Measurements from ENCODE around the gene PAPOLA. TPM values are rescaled to one million over a fixed set of nuclear protein-coding genes. Genes with fewer than 3 reads are reported as not detected.

The PAPOLA gene
- total and polyA plus RNA-seq, 4 experiments from 2014 or later: 74.3 to 244 (median 157) TPM

DNA sequence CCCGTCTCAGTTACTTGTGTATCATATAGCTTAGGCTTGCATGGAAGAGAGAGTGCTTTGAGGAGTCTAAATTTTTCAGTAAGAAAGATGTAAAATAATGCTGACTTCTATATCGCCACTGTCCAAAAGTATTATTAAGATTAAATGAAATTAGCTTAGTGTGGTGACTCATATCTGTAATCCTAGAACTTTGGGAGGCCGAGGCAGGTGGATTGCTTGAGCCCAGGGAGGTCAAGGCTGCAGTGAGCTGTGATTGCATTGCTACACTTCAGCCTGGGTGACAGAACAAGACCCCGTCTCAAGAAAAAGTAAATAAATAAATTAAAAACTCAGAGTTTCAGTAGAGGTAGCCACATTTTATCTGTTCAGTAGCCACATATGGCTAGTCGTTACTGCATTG is 23.3 kb downstream of the PAPOLA start:
- Histone ChIP-seq H3K27me3 (ENCODE audit: insufficient read depth, low read length) (no peaks in the 10 kb centered on the region), H3K9me3 (ENCODE audit: control insufficient read depth in 1 of 2, low read length in 2 of 2) (no peaks in the 10 kb centered on the region), H3K27ac (ENCODE audit: low read depth, low read length) (no peak overlapping the region), H3K4me1 (ENCODE audit: insufficient read depth, low read length) (no peaks in the 10 kb centered on the region), H3K4me3 (ENCODE audit: low read length in 2 of 2) (no peak overlapping the region), H3K36me3 (ENCODE audit: insufficient read depth, low read length) (peaks cover 38% of the 10 kb centered on the region)
- H3K36me3 Mint-ChIP-seq: peaks cover 27 to 69% of the 10 kb centered on the region in 2 donors
- intact Hi-C loops (cut with micrococcal nuclease): no loop called here
- no peaks in the 10 kb centered on the region for H3K27me3 Mint-ChIP-seq
- peak overlapping the region in 1 of 7 donors; percentile 8 for H3K27ac Mint-ChIP-seq
- POLR2A ChIA-PET (ENCODE audit: partially characterized antibody): no interaction called here
- no peaks in the 10 kb centered on the region for H3K9me3 Mint-ChIP-seq
- H3K4me3 Mint-ChIP-seq: no peak overlapping the region
- H3K4me1 Mint-ChIP-seq: peaks cover 0 to 7% (median 4%) of the 10 kb centered on the region in 4 donors
- CTCF ChIA-PET (ENCODE audit: partially characterized antibody): interaction anchor here (1.1 to 1.4 kb wide), 2 partner anchors 11 to 18 kb away, joined by 3 to 4 read pairs; no protein-coding TSS in a partner anchor
- no peak for DNase-seq

DNA sequence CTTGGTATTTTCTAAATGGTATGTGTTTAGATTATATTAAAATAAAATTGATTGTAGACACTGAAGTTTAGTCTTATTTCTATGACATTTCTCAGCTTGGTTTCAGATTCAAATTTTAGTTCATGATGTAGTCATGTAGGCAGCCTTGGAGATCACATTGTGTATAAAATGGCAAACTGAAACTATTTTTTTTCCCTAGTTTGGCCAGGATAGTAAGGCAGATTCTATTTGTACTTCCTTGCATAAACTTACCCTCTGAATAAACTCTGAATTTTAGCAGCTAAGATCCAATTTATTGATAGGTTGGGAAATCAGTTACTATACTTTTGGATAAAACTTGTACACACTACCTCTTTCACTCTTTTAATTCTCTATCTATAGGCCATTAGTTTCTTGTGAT is 30.4 kb downstream of the PAPOLA start:
- Histone ChIP-seq H3K9me3 (ENCODE audit: control insufficient read depth in 1 of 2, low read length in 2 of 2) (no peaks in the 10 kb centered on the region), H3K27ac (ENCODE audit: low read depth, low read length) (no peak overlapping the region), H3K4me3 (ENCODE audit: low read length in 2 of 2) (no peak overlapping the region), H3K4me1 (ENCODE audit: insufficient read depth, low read length) (no peaks in the 10 kb centered on the region), H3K27me3 (ENCODE audit: insufficient read depth, low read length) (no peaks in the 10 kb centered on the region), H3K36me3 (ENCODE audit: insufficient read depth, low read length) (peaks cover 18% of the 10 kb centered on the region)
- Mint-ChIP-seq H3K9me3 (no peaks in the 10 kb centered on the region), H3K36me3 (peaks cover 25 to 62% of the 10 kb centered on the region in 2 donors), H3K4me3 (no peak overlapping the region), H3K27ac (peak overlapping the region in 1 of 7 donors; percentile 38), H3K27me3 (no peaks in the 10 kb centered on the region), H3K4me1 (peaks cover 0 to 3% (median 1%) of the 10 kb centered on the region in 4 donors)
- ChIA-PET POLR2A (ENCODE audit: partially characterized antibody) (no interaction called here), CTCF (ENCODE audit: partially characterized antibody) (no interaction called here)
- intact Hi-C loops (cut with micrococcal nuclease): no loop called here
- DNase-seq: no peak

GRCh38 chr14:96536807-96537206 is 34.6 kb downstream of the PAPOLA start:
- intact Hi-C loops (cut with micrococcal nuclease): no loop called here
- Histone ChIP-seq H3K27me3 (ENCODE audit: insufficient read depth, low read length) (no peaks in the 10 kb centered on the region), H3K4me1 (ENCODE audit: insufficient read depth, low read length) (no peaks in the 10 kb centered on the region), H3K4me3 (ENCODE audit: low read length in 2 of 2) (no peak overlapping the region), H3K27ac (ENCODE audit: low read depth, low read length) (no peak overlapping the region), H3K9me3 (ENCODE audit: control insufficient read depth in 1 of 2, low read length in 2 of 2) (no peaks in the 10 kb centered on the region), H3K36me3 (ENCODE audit: insufficient read depth, low read length) (peaks cover 11% of the 10 kb centered on the region)
- Mint-ChIP-seq H3K27me3 (no peaks in the 10 kb centered on the region), H3K9me3 (no peaks in the 10 kb centered on the region), H3K27ac (peak overlapping the region in 2 of 7 donors; percentile 19 to 57), H3K4me1 (peaks cover 0 to 6% (median 1%) of the 10 kb centered on the region in 4 donors), H3K36me3 (peaks cover 25 to 38% of the 10 kb centered on the region in 2 donors), H3K4me3 (no peak overlapping the region)
- DNase-seq: no peak
- POLR2A ChIA-PET (ENCODE audit: partially characterized antibody): no interaction called here
- CTCF ChIA-PET (ENCODE audit: partially characterized antibody): interaction anchor here (1.3 kb wide), 1 partner anchor 11 kb away, joined by 4 read pairs; no protein-coding TSS in a partner anchor

DNA sequence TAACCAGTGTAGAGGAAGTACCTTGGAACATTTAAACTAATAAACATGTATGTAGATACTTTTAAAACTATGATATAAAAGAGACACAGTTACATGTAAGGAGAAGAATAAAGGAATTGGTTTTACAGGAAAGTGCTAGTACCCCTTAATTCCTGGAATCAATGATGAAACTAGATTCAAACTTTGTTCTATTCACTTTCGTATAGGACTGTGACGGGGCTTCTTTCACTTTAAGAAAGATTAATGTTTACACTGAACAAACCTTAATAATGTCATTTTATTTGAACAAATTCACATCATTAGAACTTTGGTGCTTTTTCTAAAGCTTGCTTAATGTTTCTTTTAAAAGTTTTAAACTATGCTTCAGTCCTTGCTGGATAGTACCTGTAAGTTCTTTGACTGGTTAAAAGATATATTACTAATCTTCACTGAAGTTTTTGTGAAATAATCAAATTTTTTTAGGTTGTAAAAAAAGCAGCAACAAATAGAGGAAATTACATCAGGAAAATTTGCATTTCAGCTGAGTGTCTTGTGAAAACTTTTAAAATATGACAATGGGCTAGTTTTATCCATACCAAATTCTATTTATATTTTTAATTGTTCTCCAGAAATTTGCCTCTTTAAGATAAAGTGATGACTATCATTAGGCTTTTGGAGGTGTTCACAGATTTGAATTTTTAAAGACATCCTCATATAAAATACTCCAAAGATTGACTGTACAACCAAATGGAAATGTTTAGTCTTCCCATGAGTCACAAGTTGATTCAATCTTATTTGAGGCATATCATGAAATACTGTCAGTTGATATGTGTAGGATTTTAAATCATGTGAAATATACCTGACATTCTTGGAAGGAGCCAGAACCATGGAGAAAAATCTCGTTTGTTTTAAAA is 36.2 kb downstream of the PAPOLA start:
- Histone ChIP-seq H3K27me3 (ENCODE audit: insufficient read depth, low read length) (no peaks in the 10 kb centered on the region), H3K4me3 (ENCODE audit: low read length in 2 of 2) (no peak overlapping the region), H3K9me3 (ENCODE audit: control insufficient read depth in 1 of 2, low read length in 2 of 2) (no peaks in the 10 kb centered on the region), H3K36me3 (ENCODE audit: insufficient read depth, low read length) (peaks cover 16% of the 10 kb centered on the region), H3K27ac (ENCODE audit: low read depth, low read length) (no peak overlapping the region), H3K4me1 (ENCODE audit: insufficient read depth, low read length) (no peaks in the 10 kb centered on the region)
- intact Hi-C loops (cut with micrococcal nuclease): no loop called here
- Mint-ChIP-seq H3K4me3 (no peak overlapping the region), H3K9me3 (no peaks in the 10 kb centered on the region), H3K4me1 (peaks cover 0 to 4% (median 1%) of the 10 kb centered on the region in 4 donors), H3K27ac (no peak overlapping the region), H3K27me3 (no peaks in the 10 kb centered on the region), H3K36me3 (peaks cover 17 to 34% of the 10 kb centered on the region in 2 donors)
- POLR2A ChIA-PET (ENCODE audit: partially characterized antibody): no interaction called here
- CTCF ChIA-PET (ENCODE audit: partially characterized antibody): no interaction called here
- no peak for DNase-seq

DNA sequence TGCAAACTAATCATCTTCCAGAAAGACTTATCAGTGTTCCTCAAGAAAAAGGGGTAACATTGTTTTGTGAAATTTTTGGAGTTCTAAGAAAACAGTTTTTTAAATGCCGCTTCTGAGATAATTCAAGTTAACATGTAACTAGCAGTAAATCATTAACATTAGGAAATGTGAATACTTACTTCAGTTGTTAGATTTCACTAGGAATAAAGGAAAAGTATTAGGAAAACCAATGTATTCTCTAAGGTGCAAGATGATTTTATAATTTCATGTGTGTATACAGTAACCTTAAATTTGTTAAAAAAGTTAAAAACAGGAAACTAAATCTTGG is 36.8 kb downstream of the PAPOLA start:
- Histone ChIP-seq H3K36me3 (ENCODE audit: insufficient read depth, low read length) (peaks cover 13% of the 10 kb centered on the region), H3K9me3 (ENCODE audit: control insufficient read depth in 1 of 2, low read length in 2 of 2) (no peaks in the 10 kb centered on the region), H3K27ac (ENCODE audit: low read depth, low read length) (no peak overlapping the region), H3K4me1 (ENCODE audit: insufficient read depth, low read length) (no peaks in the 10 kb centered on the region), H3K27me3 (ENCODE audit: insufficient read depth, low read length) (no peaks in the 10 kb centered on the region), H3K4me3 (ENCODE audit: low read length in 2 of 2) (no peak overlapping the region)
- no peaks in the 10 kb centered on the region for H3K9me3 Mint-ChIP-seq
- intact Hi-C loops (cut with micrococcal nuclease): no loop called here
- no peaks in the 10 kb centered on the region for H3K27me3 Mint-ChIP-seq
- H3K4me1 Mint-ChIP-seq: peaks cover 0 to 6% (median 1%) of the 10 kb centered on the region in 4 donors
- peaks cover 16 to 32% of the 10 kb centered on the region in 2 donors for H3K36me3 Mint-ChIP-seq
- POLR2A ChIA-PET (ENCODE audit: partially characterized antibody): no interaction called here
- CTCF ChIA-PET (ENCODE audit: partially characterized antibody): no interaction called here
- H3K4me3 Mint-ChIP-seq: no peak overlapping the region
- no peak for DNase-seq
- no peak overlapping the region for H3K27ac Mint-ChIP-seq

GRCh38 chr14:96554315-96554910 is 52.2 kb downstream of the PAPOLA start:
- Mint-ChIP-seq H3K27me3 (no peaks in the 10 kb centered on the region), H3K27ac (peak overlapping the region in 1 of 7 donors; percentile 86), H3K9me3 (no peaks in the 10 kb centered on the region), H3K4me3 (no peak overlapping the region), H3K4me1 (peaks cover 0 to 12% (median 5%) of the 10 kb centered on the region in 4 donors), H3K36me3 (peaks cover 41 to 58% of the 10 kb centered on the region in 2 donors)
- H3K27me3 ChIP-seq (ENCODE audit: insufficient read depth, low read length): no peaks in the 10 kb centered on the region
- H3K4me1 ChIP-seq (ENCODE audit: insufficient read depth, low read length): no peaks in the 10 kb centered on the region
- peaks cover 41% of the 10 kb centered on the region for H3K36me3 ChIP-seq (ENCODE audit: insufficient read depth, low read length)
- ChIA-PET CTCF (ENCODE audit: partially characterized antibody) (no interaction called here), POLR2A (ENCODE audit: partially characterized antibody) (no interaction called here)
- DNase-seq: no peak
- intact Hi-C loops (cut with micrococcal nuclease): no loop called here
- H3K9me3 ChIP-seq (ENCODE audit: control insufficient read depth in 1 of 2, low read length in 2 of 2): no peaks in the 10 kb centered on the region
- H3K27ac ChIP-seq (ENCODE audit: low read depth, low read length): no peak overlapping the region
- H3K4me3 ChIP-seq (ENCODE audit: low read length in 2 of 2): no peak overlapping the region

DNA sequence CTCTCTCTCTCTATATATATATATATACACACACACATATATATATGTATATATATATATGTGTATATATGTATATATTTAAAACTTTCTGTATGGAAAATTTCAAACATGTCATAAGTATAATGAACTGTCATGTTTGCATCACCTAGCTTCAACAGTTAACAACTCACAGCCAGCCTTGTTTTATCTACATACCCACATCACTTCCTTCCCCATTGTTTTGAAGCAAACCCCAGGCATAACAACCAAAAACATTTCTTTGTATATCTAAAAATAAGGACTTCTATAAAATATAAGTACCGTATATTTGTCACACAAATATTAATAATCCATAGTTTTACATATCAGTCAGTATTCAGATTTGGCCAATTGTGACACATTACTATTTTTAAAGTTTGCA is 57.4 kb downstream of the PAPOLA start:
- Mint-ChIP-seq H3K4me3 (no peak overlapping the region), H3K4me1 (peaks cover 0 to 6% (median 4%) of the 10 kb centered on the region in 4 donors), H3K36me3 (peaks cover 44 to 53% of the 10 kb centered on the region in 2 donors), H3K27me3 (no peaks in the 10 kb centered on the region), H3K27ac (no peak overlapping the region), H3K9me3 (no peaks in the 10 kb centered on the region)
- DNase-seq: no peak
- Histone ChIP-seq H3K27me3 (ENCODE audit: insufficient read depth, low read length) (no peaks in the 10 kb centered on the region), H3K4me3 (ENCODE audit: low read length in 2 of 2) (no peak overlapping the region), H3K27ac (ENCODE audit: low read depth, low read length) (no peak overlapping the region), H3K4me1 (ENCODE audit: insufficient read depth, low read length) (no peaks in the 10 kb centered on the region), H3K36me3 (ENCODE audit: insufficient read depth, low read length) (peaks cover 31% of the 10 kb centered on the region), H3K9me3 (ENCODE audit: control insufficient read depth in 1 of 2, low read length in 2 of 2) (no peaks in the 10 kb centered on the region)
- intact Hi-C loops (cut with micrococcal nuclease): no loop called here
- ChIA-PET CTCF (ENCODE audit: partially characterized antibody) (interaction anchor here (1.2 to 1.5 kb wide), 2 partner anchors 11 to 15 kb away, joined by 4 to 7 read pairs; no protein-coding TSS in a partner anchor), POLR2A (ENCODE audit: partially characterized antibody) (no interaction called here)
